Upper lobe of right lung (tissue), 1 donor: Measurements from ENCODE around the gene HMGXB3. TPM values are rescaled to one million over a fixed set of nuclear protein-coding genes. Genes with fewer than 3 reads are reported as not detected.

Experiments
- ATAC-seq: fragments of 200-7000 bp; cut with Tn5 transposase; one replicate; pipeline ENCODE4 v1.9.1; 2020; ENCODE audit warnings: mild to moderate bottlenecking, moderate library complexity
- DNase-seq: peaks from one replicate; pipeline ENCODE4 v3.0.0-alpha.2; 2020
- H3K27ac ChIP-seq: fragments of 200-600 bp; one replicate; pipeline ENCODE4 v1.8.0; 2022
- H3K27me3 ChIP-seq: fragments of 200-600 bp; one replicate; pipeline ENCODE4 v1.8.0; 2022; ENCODE audit warnings: mild to moderate bottlenecking
- H3K36me3 ChIP-seq: fragments of 200-600 bp; one replicate; pipeline ENCODE4 v1.8.0; 2022
- H3K4me1 ChIP-seq: fragments of 200-600 bp; one replicate; pipeline ENCODE4 v1.8.0; 2022
- H3K4me3 ChIP-seq: fragments of 200-600 bp; one replicate; pipeline ENCODE4 v1.8.0; 2022; ENCODE audit warnings: mild to moderate bottlenecking
- H3K9me3 ChIP-seq: fragments of 200-600 bp; one replicate; pipeline ENCODE4 v1.8.0; 2022
- intact Hi-C: fragments of 100-400 bp; cut with DNase I; formaldehyde crosslinking; loops from one replicate; pipeline ENCODE4 v1.11.0; 2022
- total RNA-seq: library from RNA; stranded (reverse); fragmentation: NEBNext Ultra II Directional; extraction: Animal tissue kit (Norgen Biotek cat#: 25700); gene quantifications from one replicate; pipeline ENCODE4 v1.2.1, GENCODE V29; 2021
- TF ChIP-seq, protein P1 (sequence below): fragments of 200-600 bp; IDR thresholded peaks from one replicate; pipeline ENCODE4 v1.8.0; 2022; ENCODE audit warnings: antibody characterized with exemption
- donor health status: DM: no; HTN: yes; CAD: no; lungs with severe emphysema.

The HMGXB3 gene
- total RNA-seq, 1 donor from 2014 or later = 33.7 TPM

DNA sequence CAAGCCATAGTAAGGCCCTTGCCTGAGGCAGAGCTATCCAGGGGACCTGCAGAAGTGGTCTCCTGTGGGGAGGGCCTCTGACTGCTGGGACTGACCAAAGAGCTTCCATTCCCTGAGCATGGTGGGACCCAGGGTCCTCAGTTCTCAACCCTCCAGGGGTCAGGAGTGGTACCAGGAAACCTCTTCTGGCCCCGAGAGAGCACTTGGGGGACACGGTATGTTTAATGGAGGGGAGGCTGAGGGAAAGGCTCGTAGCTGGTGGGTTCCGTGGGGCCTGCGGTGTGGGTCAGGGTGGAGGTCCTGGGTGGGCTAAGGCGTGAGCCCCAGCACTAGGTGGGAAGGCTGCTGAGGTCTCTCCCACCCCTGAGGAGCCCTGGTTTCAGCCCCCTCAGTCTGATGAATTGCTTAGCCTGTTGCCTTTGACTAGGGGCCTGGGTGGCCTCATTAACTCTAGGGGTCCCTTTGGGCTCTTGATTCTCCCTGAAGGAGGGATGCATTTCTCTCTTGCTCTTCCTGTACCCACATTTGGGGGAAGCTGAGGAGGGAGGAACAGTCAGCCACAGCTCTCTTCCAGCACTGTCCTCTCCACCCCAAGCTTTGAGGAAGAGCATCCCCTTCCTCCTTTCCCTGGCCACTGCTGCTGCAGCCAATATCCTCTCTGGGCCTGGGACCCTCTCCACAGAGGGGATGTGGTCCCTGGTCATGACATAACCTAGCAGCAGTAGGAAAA lies 51.9 kb downstream of the HMGXB3 start:
- no peaks in the 10 kb centered on the region for H3K27me3 ChIP-seq
- H3K9me3 ChIP-seq = no peaks in the 10 kb centered on the region
- no peaks in the 10 kb centered on the region for H3K4me1 ChIP-seq
- no peak for ATAC-seq
- DNase-seq = no peak
- TF ChIP-seq, protein P1, sequence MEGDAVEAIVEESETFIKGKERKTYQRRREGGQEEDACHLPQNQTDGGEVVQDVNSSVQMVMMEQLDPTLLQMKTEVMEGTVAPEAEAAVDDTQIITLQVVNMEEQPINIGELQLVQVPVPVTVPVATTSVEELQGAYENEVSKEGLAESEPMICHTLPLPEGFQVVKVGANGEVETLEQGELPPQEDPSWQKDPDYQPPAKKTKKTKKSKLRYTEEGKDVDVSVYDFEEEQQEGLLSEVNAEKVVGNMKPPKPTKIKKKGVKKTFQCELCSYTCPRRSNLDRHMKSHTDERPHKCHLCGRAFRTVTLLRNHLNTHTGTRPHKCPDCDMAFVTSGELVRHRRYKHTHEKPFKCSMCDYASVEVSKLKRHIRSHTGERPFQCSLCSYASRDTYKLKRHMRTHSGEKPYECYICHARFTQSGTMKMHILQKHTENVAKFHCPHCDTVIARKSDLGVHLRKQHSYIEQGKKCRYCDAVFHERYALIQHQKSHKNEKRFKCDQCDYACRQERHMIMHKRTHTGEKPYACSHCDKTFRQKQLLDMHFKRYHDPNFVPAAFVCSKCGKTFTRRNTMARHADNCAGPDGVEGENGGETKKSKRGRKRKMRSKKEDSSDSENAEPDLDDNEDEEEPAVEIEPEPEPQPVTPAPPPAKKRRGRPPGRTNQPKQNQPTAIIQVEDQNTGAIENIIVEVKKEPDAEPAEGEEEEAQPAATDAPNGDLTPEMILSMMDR = no peak
- intact Hi-C loops = no loop called here
- peaks cover 83% of the 10 kb centered on the region for H3K36me3 ChIP-seq
- H3K27ac ChIP-seq = no peak overlapping the region
- H3K4me3 ChIP-seq = no peak overlapping the region

DNA sequence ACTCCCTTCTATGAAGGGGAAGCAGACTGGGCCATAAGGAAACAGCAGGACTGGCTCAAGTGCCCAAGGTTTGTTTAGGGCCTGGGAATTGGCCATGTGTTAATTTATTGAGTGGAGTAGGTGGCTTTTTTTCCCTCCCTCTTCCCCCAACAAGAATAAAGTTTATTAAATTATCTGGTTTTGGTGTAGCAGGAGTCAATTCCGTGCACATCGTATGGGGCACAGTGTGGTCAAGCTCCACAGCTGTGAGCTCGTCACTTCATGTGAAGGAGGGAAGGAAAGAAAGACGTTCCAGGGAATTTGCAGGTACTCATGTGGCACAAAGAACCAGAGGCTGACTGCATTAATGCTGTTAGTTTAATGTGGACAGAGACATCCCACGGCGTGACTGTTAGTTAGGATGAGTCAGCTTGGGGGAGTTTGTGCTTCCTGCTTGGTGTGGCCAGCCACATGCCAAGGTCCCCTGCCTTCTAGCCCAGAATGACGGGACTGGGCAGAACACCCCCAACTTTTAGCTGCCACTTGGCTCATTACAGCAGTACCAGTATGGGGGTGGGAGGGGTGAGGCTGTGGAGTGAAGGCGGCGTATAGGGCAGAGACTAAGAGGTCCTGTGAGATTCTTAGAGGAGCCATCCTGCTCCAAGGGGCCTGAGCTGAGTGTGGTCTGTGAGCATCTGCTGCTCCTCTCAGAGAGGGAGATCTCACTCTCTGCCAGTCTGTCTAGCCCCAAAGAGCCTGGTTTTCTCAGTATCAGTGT lies 52.6 kb downstream of the HMGXB3 start:
- H3K4me1 ChIP-seq = no peaks in the 10 kb centered on the region
- TF ChIP-seq, protein P1 = no peak
- no peaks in the 10 kb centered on the region for H3K9me3 ChIP-seq
- ATAC-seq (peak; percentile 54), DNase-seq (no peak)
- peaks cover 75% of the 10 kb centered on the region for H3K36me3 ChIP-seq
- intact Hi-C loops = no loop called here
- no peak overlapping the region for H3K4me3 ChIP-seq
- H3K27ac ChIP-seq = no peak overlapping the region
- H3K27me3 ChIP-seq = no peaks in the 10 kb centered on the region

DNA sequence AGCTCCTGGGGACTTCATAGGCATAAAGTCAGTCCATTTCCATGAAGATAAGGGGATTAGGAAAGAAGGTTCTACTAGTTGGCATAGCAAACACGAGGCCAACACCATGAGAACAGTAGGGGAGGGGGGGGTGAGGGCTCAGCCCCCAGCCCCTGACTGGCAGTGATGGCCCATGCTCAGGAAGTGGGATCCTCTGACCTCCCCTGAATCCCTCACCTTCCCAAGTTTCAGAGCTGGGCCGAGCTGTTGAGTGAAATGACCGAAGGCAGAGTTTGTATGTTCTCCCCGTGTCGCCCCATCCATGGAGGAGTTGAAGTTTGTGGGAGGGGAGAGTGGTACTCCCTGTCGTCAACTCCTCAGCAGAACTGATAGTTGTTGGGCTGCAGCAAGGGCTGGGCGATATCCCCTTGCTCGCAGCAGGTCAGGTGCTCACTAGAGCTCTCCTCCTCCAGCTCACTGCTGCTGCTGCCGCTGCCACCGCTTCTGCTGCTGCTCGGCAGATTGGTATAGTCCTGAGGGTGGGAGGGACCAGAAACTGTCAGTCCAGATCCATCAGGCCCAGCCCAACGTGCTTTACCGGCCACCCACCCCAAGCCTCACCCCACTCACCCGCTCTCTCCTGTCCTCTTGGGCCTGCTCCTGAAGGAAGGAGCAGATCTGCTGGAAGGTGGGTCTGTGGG lies 53.3 kb downstream of the HMGXB3 start:
- TF ChIP-seq, protein P1 = no peak
- Histone ChIP-seq H3K4me1 (no peaks in the 10 kb centered on the region), H3K9me3 (no peaks in the 10 kb centered on the region), H3K36me3 (peaks cover 68% of the 10 kb centered on the region), H3K4me3 (no peak overlapping the region), H3K27me3 (no peaks in the 10 kb centered on the region), H3K27ac (no peak overlapping the region)
- DNase-seq (no peak), ATAC-seq (no peak)
- intact Hi-C loops = no loop called here

DNA sequence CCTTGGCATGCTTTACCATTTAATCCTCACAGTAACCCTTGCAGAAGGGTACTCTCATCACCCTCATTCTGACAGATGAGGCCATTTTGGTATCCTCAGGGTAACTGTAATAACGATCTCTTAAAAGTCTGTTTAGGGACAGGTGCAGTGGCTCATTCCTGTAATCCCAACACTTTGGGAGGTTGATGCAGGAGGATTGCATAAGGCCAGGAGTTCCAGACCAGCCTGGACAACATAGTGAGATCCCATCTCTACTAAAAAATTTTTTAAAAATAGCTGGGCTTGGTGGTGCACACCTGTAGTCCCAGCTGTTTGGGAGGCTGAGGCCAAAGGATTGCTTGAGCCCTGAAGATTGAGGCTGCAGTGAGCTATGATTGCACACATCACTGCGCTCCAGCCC lies 54.0 kb downstream of the HMGXB3 start:
- no peaks in the 10 kb centered on the region for H3K27me3 ChIP-seq
- DNase-seq = no peak
- no peaks in the 10 kb centered on the region for H3K9me3 ChIP-seq
- peaks cover 61% of the 10 kb centered on the region for H3K36me3 ChIP-seq
- intact Hi-C loops = no loop called here
- ATAC-seq = no peak
- H3K4me3 ChIP-seq = no peak overlapping the region
- no peaks in the 10 kb centered on the region for H3K4me1 ChIP-seq
- TF ChIP-seq, protein P1 = no peak
- no peak overlapping the region for H3K27ac ChIP-seq

DNA sequence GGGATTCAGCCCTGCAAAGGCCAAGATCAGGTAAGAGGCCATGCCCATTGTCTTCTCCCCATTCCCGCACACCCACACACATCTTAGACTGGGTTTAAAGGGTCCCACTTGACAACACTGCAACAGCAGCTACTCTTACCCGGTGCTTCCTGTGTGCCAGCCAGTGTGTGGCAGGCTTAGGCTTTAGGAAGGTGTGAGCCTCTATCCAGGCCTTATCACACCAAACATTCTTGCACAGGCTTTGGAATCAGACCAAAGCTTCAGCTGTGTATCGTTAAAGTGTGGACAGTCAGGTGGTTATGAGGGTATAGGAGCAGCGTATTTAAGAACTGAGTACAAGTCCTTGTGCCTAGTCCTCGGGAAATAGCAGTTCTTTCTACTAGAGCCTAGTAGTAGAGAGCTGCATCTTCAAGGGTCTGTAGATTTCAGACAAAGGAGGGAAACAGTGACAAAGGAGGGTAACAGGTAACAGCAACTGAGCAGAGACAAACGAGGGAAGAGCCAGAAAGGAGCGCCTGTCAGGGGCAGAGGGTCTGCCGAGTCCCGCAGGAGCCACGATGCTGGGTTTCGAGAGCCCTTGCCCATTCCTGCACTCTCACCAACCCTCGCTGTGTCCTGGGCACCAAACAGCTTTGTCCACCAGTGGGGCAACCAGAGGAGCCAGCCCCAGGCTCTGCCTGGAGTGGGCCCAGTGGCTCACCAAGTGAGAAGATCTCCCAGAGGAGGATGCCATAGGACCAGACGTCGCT lies 55.0 kb downstream of the HMGXB3 start:
- intact Hi-C loops = no loop called here
- H3K27ac ChIP-seq = no peak overlapping the region
- H3K4me1 ChIP-seq = no peaks in the 10 kb centered on the region
- no peaks in the 10 kb centered on the region for H3K9me3 ChIP-seq
- no peak for ATAC-seq
- DNase-seq = no peak
- no peak overlapping the region for H3K4me3 ChIP-seq
- H3K27me3 ChIP-seq = no peaks in the 10 kb centered on the region
- H3K36me3 ChIP-seq = peaks cover 52% of the 10 kb centered on the region
- TF ChIP-seq, protein P1 = no peak
